ENCODE measurements around the gene TNFAIP3. TPM values are rescaled to one million over a fixed set of nuclear protein-coding genes. Genes with fewer than 3 reads are reported as not detected.

The TNFAIP3 gene
- total and polyA plus RNA-seq, 12 donors, result 2.9 to 33.3 (median 7.8) TPM

DNA sequence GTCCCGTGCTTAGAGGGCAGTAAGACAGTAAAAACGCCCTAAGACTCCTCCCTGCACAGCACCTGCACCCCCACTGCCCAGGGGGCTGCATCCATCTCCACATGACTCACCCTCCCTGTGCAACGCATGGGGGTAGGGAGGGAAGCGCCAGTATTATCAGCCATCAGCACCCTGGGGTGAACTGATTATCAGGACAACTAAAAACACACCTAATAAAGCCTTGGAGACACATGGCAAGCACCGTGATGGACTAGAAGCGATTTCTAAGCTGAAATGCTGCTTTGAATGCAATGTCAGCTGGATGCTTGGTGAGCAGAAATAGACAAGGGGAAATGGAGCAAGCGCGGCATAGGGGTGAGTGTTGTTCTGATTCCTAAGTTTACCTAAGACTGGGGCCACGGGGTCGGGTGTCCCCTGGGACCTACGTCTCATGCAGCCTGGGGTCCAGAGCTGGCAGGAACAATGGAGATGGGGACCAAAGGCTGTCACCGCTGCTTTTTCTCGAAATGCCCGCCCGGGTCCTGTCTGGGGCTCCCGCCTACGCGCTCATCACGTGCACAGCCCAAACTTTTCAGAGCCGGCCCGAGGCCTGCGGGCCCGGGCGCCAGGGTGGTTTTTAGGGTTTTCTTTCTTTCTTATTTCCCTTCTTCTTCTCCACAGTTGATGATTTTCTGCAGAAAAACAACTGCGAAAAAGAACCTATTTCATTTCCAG, 702 bp upstream of the TNFAIP3 start:
- peaks cover 0 to 3% (median 0%) of the 10 kb centered on the region in 9 donors for H3K36me3 ChIP-seq
- H3K4me1 ChIP-seq, result peaks cover 3 to 51% (median 33%) of the 10 kb centered on the region in 9 donors
- TF ChIP-seq CTCF (IDR thresholded peaks at IDR 0.05), result no peak
- no peaks in the 10 kb centered on the region for H3K27me3 ChIP-seq
- H3K27ac ChIP-seq, result peak overlapping the region; percentile 41 to 92 (median 82)
- ATAC-seq (peak; percentile 1 to 59 (median 28)), DNase-seq (no peak)
- H3K9me3 ChIP-seq, result no peaks in the 10 kb centered on the region
- 10% methylated on average over 25 of the region's 25 CpGs for WGBS, 2 donors
- intact Hi-C loops (cut with DNase I), result loop anchor here (2.0 to 10.0 kb wide), 8 partner anchors 64 to 160 kb away; no protein-coding TSS in a partner anchor
- H3K4me3 ChIP-seq, result peak overlapping the region; percentile 60 to 99 (median 85)

- WGBS, 2 donors, result 5% methylated on average over 32 of the region's 32 CpGs
- H3K4me1 ChIP-seq, result peaks cover 3 to 63% (median 47%) of the 10 kb centered on the region in 9 donors
- peaks cover 0 to 18% (median 0%) of the 10 kb centered on the region in 9 donors for H3K36me3 ChIP-seq
- intact Hi-C loops (cut with DNase I), result loop anchor here (1.0 to 10.0 kb wide), 10 partner anchors 66 to 161 kb away; no protein-coding TSS in a partner anchor
- H3K27me3 ChIP-seq, result no peaks in the 10 kb centered on the region
- TF ChIP-seq CTCF (IDR thresholded peaks at IDR 0.05), result no peak
- DNase-seq (peak in 1 of 2 donors; percentile 33), ATAC-seq (peak; percentile 3 to 49 (median 13))
- H3K27ac ChIP-seq, result peak overlapping the region; percentile 57 to 96 (median 88)
- H3K4me3 ChIP-seq, result peak overlapping the region; percentile 75 to 99 (median 85)
- H3K9me3 ChIP-seq, result no peaks in the 10 kb centered on the region
Measured at GRCh38 chr6:137867685-137868509, 838 bp downstream of the TNFAIP3 start.

DNA sequence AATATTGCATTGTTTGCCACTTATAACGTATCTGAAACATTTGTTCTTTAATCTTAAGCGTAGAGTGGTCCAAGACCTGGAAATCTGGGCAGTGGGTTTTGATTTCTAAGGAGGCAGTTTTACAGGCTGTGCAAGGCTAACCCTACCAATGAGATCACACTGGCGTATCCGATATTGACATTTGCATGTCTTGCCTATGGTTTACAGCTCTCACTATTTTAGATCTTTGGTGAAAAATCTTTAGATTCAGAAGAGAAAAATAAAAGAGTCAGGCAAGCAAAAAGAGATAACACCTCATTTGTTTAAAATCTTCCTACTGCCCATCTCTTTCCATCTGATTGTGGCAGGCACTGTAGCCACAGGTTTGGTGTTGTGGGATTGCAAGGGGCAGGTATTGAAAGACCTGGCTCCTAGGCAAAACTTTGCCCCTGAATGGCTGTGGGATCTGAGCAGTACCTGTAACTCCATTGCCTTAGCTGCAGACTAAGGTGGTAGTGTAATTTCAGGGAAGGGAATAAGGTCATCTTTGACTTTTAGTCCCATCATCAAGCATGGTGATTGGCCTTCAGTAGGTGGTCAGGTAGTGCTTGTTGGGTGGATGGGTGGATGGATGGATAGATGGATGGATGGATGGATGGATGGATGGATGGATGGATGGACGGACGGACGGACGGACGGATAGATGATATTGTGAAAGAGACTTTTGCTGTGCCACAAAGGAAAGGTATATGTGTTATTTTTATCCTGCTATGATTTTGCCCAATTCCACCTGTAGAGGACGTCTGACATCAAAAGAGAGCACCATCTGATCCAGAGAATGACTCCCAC, 1.9 kb downstream of the TNFAIP3 start:
- WGBS, 2 donors, result 73 to 74% methylated on average over 10 of the region's 10 CpGs
- H3K36me3 ChIP-seq, result peaks cover 0 to 22% (median 0%) of the 10 kb centered on the region in 9 donors
- H3K27ac ChIP-seq, result peak overlapping the region in 5 of 10 donors; percentile 87 to 96 (median 91)
- peaks cover 3 to 65% (median 49%) of the 10 kb centered on the region in 9 donors for H3K4me1 ChIP-seq
- peak in 1 of 9 donors; percentile 8 for TF ChIP-seq CTCF (IDR thresholded peaks at IDR 0.05)
- no peaks in the 10 kb centered on the region for H3K9me3 ChIP-seq
- H3K4me3 ChIP-seq, result peak overlapping the region in 7 of 10 donors; percentile 75 to 99 (median 86)
- intact Hi-C loops (cut with DNase I), result loop anchor here in 7 of 10 donors (5.0 to 10.0 kb wide), 5 partner anchors 67 to 162 kb away; no protein-coding TSS in a partner anchor
- no peak for DNase-seq
- H3K27me3 ChIP-seq, result no peaks in the 10 kb centered on the region
- ATAC-seq, result no peak
